Motor neuron (in vitro differentiated cells): ENCODE results near the gene DEUP1. TPM values are rescaled to one million over a fixed set of nuclear protein-coding genes. Genes with fewer than 3 reads are reported as not detected.
"Not testable (repeated sequence)": the region's sequence is repeated elsewhere in the genome, so short reads cannot be mapped to it uniquely, and the experiment has no call there.

Experiments
- ATAC-seq, 8 experiments: fragments of 200-7000 bp; cut with Tn5 transposase; replicated peaks in 6 of 8; 2 replicates each; pipeline ENCODE4 v1.8.0; 2021; ENCODE audit warnings: mild to moderate bottlenecking in 8 of 8, moderate library complexity in 8 of 8
- H3K27ac ChIP-seq, 2 donors: fragments of 250-450 bp; sonication (Bioruptor Pico); 2 replicates each; pipeline ENCODE4 v1.9.0; 2021; ENCODE audit warnings: antibody characterized with exemption in 2 of 2, mild to moderate bottlenecking in 2 of 2, moderate library complexity in 1 of 2
- H3K4me1 ChIP-seq, 2 donors: fragments of 250-450 bp; sonication (Bioruptor Pico); replicated peaks in 1 of 2; 2 replicates each; pipeline ENCODE4 v1.6.1; 2021; ENCODE audit warnings: antibody characterized with exemption in 2 of 2, mild to moderate bottlenecking in 2 of 2, moderate library complexity in 1 of 2
- H3K4me3 ChIP-seq, 5 donors: fragments of 250-450 bp; sonication (Bioruptor Pico); 2 replicates each; pipeline ENCODE4 v1.9.0; 2021; ENCODE audit warnings: antibody characterized with exemption in 5 of 5, mild to moderate bottlenecking in 5 of 5, moderate library complexity in 4 of 5
- WGBS, 10 experiments: fragments of 450-650 bp; shearing (Covaris generic); methylation state at CpG; one replicate each; pipeline ENCODE4 v1.0.0; 2022; 5-methylcytosine and 5-hydroxymethylcytosine counted together
- in situ Hi-C, 9 experiments: fragments of 400-800 bp; cut with MboI; loops; one replicate each; pipeline ENCODE4 v1.15.0; 2021; ENCODE audit warnings: low sequenced_read_pairs in 9 of 9, low pct_unique_long_range_greater_than_20kb in 2 of 9; ENCODE audit not compliant: unreplicated experiment in 9 of 9
- total RNA-seq, 8 experiments: library from RNA; unstranded; fragments of 300-600 nt; gene quantifications; 2 replicates each; pipeline versions ENCODE4 v1.2.3 to v1.2.4, GENCODE V29; 2022

Gene DEUP1, protein sequence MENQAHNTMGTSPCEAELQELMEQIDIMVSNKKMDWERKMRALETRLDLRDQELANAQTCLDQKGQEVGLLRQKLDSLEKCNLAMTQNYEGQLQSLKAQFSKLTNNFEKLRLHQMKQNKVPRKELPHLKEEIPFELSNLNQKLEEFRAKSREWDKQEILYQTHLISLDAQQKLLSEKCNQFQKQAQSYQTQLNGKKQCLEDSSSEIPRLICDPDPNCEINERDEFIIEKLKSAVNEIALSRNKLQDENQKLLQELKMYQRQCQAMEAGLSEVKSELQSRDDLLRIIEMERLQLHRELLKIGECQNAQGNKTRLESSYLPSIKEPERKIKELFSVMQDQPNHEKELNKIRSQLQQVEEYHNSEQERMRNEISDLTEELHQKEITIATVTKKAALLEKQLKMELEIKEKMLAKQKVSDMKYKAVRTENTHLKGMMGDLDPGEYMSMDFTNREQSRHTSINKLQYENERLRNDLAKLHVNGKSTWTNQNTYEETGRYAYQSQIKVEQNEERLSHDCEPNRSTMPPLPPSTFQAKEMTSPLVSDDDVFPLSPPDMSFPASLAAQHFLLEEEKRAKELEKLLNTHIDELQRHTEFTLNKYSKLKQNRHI
- total RNA-seq, result 1 to 10 TPM in 1 of 8 experiments, under 1 TPM in 6, not detected in 1; 0.08 to 1.4 (median 0.31) TPM

DNA sequence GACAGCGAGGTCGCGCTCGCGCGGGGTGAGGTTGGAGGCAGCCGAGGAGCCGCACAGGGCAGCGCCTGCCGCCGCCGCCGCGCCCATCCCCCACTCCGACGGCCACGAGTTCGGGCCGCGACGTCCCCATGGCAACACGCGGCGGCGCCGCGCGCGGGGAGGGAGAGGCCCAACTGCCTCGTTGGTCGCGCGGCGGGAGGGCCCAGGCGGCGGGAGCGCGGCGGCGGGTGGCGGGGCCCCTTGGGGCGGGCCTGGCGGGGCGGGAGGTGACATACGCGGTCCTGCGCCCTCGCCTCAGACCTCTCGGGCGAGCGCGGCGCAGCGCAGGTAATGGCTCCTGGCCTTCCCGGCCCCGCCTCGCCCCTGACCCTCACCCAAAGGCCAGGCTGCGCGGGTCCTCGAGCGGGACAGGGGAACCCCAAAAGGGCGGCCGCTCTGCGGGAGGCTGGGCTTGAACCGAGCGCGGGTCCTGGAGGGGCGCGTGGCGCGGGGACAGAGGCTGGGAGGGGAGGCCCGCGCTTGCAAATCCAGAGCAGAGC, at the start of gene DEUP1:
DEUP1 (plus strand) TSS at position 297 of the 539 bp plus-strand sequence. CDS start 1,518 bp downstream, outside the sequence.
- 5 to 37% methylated on average over 4 of the region's 73 CpGs; no CpG with 5 or more reads in 8 of the 10 experiments for WGBS, 10 experiments
- Histone ChIP-seq H3K4me1 (peaks cover 0 to 3% of the 10 kb centered on the region in 2 donors), H3K4me3 (peak within 1 kb of the TSS; percentile 12 to 36 (median 29)), H3K27ac (peak within 1 kb of the TSS in 1 of 2 donors; percentile 25)
- ATAC-seq, result peak in 7 of 8 experiments; percentile 54 to 98 (median 96)
- in situ Hi-C loops, result no loop called here

DNA sequence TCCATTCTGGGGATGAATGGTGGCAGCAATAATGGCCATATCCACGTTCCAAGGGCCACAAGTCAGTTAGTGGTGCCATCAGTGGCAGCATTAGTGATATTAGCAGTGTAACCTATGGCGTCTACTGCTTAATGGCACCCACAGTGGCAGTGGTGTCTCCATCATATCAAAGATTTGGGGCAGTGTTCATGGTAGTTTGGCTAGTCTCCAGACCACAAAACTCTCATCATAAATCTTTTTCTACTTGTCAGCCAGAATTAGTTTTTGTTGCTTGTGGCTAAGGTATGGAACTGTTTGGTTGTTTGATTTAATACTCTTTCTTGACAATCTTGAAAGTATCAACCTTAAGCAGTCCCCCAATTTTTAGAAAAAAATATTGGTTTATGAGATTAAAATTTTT, 45.1 kb upstream of the DEUP1 start:
- H3K4me1 ChIP-seq, result no peaks in the 10 kb centered on the region
- in situ Hi-C loops, result no loop called here
- WGBS, 10 experiments, result 0 to 81% (median 40%) methylated on average over 1 to 2 of the region's 2 CpGs; no CpG with 5 or more reads in 6 of the 10 experiments
- H3K27ac ChIP-seq, result no peak overlapping the region
- H3K4me3 ChIP-seq, result no peak overlapping the region
- ATAC-seq, result no peak

DNA sequence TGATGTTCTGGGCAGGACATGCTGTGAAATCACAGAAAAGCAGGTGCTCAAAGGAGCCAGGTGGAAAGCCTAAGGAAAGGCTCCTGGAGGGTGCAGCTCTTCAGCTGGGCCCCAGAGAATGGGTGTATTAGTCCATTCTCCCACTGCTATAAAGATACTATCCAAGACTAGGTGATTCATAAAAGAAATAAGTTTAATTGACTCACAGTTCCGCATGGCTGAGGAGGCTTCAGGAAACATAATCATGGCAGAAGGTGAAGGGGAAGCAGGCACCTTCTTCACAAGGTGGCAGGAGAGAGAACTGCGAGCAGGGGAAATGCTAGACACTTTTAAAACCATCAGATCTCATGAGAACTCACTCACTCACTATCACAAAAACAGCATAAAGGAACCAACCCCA, 43.1 kb upstream of the DEUP1 start:
- in situ Hi-C loops, result no loop called here
- 42 to 100% (median 95%) methylated on average over 1 to 2 of the region's 2 CpGs; no CpG with 5 or more reads in 4 of the 10 experiments for WGBS, 10 experiments
- ATAC-seq, result no peak

DNA sequence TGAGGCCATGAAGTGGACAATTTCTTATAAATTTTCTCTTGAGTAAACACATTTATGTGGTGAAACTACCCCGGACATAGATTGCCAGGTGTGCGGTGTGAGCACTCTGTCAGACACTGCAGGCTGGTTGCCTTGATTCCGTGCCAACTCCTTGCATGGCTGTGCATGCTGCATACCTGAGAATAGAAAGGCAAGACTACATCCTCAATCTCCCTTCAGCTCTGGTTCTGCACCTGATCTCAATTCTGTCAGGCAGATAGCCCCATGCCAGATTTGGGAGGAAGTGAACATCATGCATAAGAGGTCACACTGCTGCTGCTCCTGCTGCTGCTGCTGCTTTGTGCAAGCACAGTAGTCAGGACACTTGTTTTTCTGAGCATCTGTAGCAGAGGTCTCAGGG, 42.5 kb upstream of the DEUP1 start:
- no peak overlapping the region for H3K4me3 ChIP-seq
- H3K27ac ChIP-seq, result no peak overlapping the region
- H3K4me1 ChIP-seq, result peaks cover 12 to 14% of the 10 kb centered on the region in 2 donors
- 83 to 93% methylated on average over 1 to 2 of the region's 3 CpGs; no CpG with 5 or more reads in 8 of the 10 experiments for WGBS, 10 experiments
- in situ Hi-C loops, result no loop called here
- ATAC-seq, result no peak

More for the DNA sequence above, 43.1 kb upstream of the DEUP1 start:
- Histone ChIP-seq H3K4me1 (peaks cover 12 to 14% of the 10 kb centered on the region in 2 donors), H3K27ac (no peak overlapping the region), H3K4me3 (no peak overlapping the region)

DNA sequence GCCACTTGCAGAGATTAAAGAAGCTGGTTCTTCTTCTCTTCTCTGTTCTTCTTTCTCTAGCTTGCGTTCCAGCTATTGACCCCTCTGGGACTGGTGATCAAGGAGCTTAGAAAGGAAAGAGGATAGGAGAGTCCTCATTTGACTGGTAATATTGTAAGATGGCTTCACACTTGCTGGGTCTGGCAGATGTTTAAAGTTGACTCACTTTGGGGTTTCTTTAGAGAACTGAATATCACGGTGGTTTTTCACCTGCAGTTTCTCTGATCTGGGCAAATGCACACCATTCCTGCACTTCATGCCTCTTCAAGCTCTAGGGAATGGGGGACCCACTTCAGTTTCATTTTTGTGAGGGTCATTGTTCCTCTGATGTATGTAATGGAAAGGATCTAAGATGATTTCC, 41.8 kb upstream of the DEUP1 start:
- 40 to 100% (median 86%) methylated on average over 1 to 2 of the region's 2 CpGs; no CpG with 5 or more reads in 6 of the 10 experiments for WGBS, 10 experiments
- in situ Hi-C loops, result no loop called here
- no peak overlapping the region for H3K4me3 ChIP-seq
- peaks cover 12 to 14% of the 10 kb centered on the region in 2 donors for H3K4me1 ChIP-seq
- ATAC-seq, result no peak
- no peak overlapping the region for H3K27ac ChIP-seq

DNA sequence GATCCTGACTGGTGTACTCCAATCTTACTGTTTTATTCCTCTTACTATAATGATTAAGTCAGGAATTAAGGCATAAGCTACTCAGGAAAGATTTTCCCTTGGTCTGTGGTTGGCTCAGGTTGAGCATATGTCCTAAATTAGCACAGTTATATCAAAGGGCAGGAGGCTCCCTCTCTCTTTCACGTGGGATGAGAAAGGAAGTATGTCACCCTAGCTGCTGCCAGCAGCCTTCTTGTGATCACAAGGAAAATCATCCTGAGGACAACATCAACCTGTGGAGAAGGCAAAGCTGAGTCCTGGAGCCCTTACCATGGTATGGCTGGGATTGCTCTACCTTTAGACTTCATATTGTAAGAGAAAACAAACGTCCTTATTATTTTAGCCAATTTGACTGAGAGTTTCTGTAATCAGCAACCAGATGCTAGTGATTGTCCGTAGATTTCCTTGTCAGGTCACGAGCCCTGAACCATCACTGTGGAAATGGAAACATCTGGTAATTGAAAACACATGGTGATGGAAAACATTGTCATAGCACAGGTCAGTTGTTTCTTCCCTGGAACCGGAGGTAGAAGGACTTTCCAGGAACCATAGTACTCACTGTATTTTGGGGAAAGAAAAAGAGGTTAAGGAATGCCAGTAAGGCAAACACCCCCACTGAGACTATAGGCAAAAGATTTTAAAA, 40.6 kb upstream of the DEUP1 start:
- in situ Hi-C loops, result no loop called here
- ATAC-seq, result peak in 2 of 8 experiments; percentile 28 to 43

DNA sequence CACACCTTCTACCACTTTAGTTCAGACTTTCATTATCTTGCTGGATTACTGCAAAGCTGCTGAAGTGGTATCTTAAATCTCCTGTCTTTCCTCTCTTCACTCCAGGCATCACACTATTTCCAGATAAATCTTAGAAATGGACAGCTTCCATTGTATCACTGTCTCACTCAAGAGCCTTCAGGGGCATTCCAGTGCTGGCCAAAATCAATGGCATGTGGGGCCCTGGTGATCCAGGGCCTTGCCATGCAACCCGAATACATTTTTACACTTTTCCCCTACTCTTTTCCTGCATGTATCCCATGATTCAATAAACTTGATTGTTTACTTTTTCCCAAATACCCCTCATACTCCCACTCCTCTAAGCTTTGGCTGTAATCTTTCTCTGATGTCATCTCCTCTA, 39.4 kb upstream of the DEUP1 start:
- ATAC-seq, result peak in 5 of 8 experiments; percentile 17 to 74 (median 56)
- no peak overlapping the region for H3K4me3 ChIP-seq
- no peak overlapping the region for H3K27ac ChIP-seq
- H3K4me1 ChIP-seq, result peaks cover 12 to 19% of the 10 kb centered on the region in 2 donors
- in situ Hi-C loops, result no loop called here
- WGBS, 10 experiments, result 0 to 80% (median 17%) methylated on average over 1 of the region's 1 CpG; no CpG with 5 or more reads in 5 of the 10 experiments

More for the DNA sequence above, 40.6 kb upstream of the DEUP1 start:
- no peak overlapping the region for H3K27ac ChIP-seq
- peaks cover 12 to 14% of the 10 kb centered on the region in 2 donors for H3K4me1 ChIP-seq
- WGBS, 10 experiments, result 0 to 100% (median 63%) methylated on average over 1 to 5 of the region's 5 CpGs
- H3K4me3 ChIP-seq, result no peak overlapping the region

DNA sequence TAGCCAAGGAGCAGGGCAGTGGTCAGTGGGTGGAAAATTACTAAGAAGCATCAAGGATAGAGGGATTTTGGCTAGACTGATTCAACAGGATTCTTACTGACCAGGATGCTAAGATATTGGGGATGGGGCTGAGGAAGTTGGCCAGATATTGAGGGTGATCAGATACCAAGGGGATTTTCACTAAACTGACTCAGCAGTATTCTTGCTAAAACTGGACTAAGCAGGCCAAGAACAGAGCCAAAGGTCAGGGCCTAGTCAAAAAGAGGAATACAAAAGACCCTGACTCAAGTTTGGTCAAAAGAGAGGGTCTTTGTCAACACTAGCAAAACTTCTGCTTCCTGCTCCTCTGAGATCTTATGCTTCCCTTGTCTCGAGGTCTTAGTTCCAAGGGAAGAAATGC, 38.6 kb upstream of the DEUP1 start:
- ATAC-seq, result no peak
- Histone ChIP-seq H3K4me3 (no peak overlapping the region), H3K4me1 (peaks cover 12 to 26% of the 10 kb centered on the region in 2 donors), H3K27ac (no peak overlapping the region)
- in situ Hi-C loops, result no loop called here
- 0 to 80% (median 17%) methylated on average over 1 of the region's 1 CpG; no CpG with 5 or more reads in 5 of the 10 experiments for WGBS, 10 experiments

DNA sequence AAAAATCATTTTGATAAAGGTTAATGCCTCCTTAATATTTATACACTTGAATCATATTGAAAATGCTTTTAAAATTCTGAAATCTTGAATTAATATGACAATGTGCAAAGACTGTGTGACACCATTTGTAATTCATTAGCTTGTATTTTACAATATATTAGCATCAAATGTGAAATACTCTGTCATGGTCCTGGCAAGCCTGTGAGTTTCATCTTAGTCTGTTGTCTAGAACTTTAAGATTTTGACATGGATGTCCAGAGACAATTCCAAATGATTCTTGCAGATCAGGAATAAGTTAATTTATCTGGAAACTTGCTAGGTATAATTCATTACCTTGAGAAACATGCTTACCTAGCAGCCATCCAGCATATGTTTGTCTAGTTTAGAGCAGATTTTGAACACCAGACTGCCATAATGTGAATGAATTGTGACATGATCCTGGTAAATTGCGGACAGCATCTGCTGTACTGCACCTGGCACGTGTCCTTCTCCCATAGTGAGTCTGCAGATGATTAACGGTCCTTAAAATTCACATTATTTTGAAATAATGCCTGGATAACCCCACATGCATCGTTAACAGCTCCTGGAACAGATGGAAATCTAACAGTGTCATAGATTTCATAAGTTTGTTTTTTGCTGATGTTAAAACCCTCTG, 34.5 kb upstream of the DEUP1 start:
- in situ Hi-C loops, result no loop called here
- 0 to 93% (median 61%) methylated on average over 1 to 4 of the region's 4 CpGs; no CpG with 5 or more reads in 1 of the 10 experiments for WGBS, 10 experiments
- Histone ChIP-seq H3K4me3 (no peak overlapping the region), H3K27ac (no peak overlapping the region), H3K4me1 (peaks cover 11 to 24% of the 10 kb centered on the region in 2 donors)
- peak in 2 of 8 experiments; percentile 24 to 30 for ATAC-seq

DNA sequence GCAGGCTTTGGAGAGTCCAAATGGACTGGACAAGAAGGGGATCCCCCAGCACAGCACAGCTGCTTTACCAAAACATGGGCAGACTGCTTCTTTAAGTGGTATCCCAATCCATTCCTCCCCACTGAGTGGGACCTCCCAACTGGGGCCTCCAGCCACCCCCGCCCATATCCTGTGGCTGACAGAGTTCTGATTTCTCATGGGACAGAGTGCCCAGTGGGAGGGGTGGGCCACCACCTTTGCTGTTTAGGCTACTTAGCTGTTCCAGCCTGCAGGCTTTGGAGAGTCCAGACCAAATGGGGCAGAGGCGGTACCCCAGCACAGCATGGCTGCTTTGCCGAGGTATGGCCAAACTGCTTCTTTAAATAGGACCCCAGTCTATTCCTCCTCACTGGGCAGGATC, 26.9 kb upstream of the DEUP1 start:
- in situ Hi-C loops, result no loop called here
- Histone ChIP-seq H3K27ac (no peak overlapping the region), H3K4me1 (no peaks in the 10 kb centered on the region), H3K4me3 (no peak overlapping the region)
- ATAC-seq, result no peak
- 0 to 100% (median 77%) methylated on average over 1 to 3 of the region's 3 CpGs; no CpG with 5 or more reads in 6 of the 10 experiments for WGBS, 10 experiments

DNA sequence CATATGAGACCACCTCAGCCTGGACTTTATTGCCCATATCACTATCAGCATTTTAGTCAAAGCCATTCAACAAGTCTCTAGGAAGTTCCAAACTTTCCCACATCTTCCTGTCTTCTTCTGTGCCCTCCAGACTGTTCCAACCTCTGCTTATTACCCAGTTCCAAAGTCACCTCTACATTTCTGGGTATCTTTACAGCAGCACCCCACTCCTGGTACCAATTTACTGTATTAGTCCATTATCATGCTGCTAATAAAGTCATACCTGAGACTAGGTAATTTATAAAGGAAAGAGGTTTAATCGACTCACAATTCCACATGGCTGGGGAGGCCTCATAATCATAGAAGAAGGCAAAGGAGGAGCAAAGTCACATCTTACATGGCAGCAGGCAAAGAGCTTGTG, 16.1 kb upstream of the DEUP1 start:
- WGBS, 10 experiments, result 67 to 88% (median 71%) methylated on average over 1 of the region's 1 CpG; no CpG with 5 or more reads in 7 of the 10 experiments
- in situ Hi-C loops, ATAC-seq: not testable (repeated sequence)

DNA sequence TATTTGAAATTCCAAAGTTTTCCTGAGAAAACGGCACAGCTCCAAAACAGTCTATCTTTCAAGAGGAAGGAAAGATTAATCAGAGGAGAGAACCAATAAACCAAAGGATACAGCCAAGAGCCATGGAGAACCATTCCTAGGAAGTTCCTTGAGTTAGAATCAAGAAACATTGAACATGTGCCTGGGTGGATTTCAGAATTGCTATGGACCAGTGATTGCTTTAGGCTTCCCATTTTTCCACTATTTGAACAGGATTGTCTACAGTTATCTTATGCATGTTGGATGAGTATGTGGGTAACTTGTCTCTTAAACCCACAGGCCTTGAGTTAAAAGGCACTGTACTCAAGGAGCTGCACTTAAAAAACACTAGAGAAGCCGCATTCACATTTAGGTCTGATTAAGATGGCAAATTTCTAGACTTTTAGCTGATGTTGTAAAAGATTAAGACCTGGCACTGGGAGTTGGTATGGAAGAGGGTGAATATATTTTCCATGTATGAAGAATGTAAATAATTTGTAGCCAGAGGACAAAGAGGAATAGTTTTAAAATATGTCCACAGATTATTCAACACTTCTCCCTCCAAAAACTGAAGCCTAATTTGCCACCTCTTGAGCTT, 11.2 kb upstream of the DEUP1 start:
- Histone ChIP-seq H3K27ac (no peak overlapping the region), H3K4me1 (no peaks in the 10 kb centered on the region), H3K4me3 (no peak overlapping the region)
- WGBS, 10 experiments, result 0 to 86% (median 6%) methylated on average over 1 to 2 of the region's 2 CpGs; no CpG with 5 or more reads in 1 of the 10 experiments
- ATAC-seq, result no peak
- in situ Hi-C loops, result no loop called here

More for the DNA sequence above, 16.1 kb upstream of the DEUP1 start:
- H3K4me1 ChIP-seq, H3K27ac ChIP-seq, H3K4me3 ChIP-seq: not testable (repeated sequence)
